NCI-H2107 treated with DMSO at 0.1 percent for 48 hours (cell line): ENCODE measurements around the gene RMP24.

ENCODE experiments used
- DNase-seq: peaks from one replicate; lab custom pipeline; 2025; ENCODE audit not compliant: unreplicated experiment; lab: John Stamatoyannopoulos, UW

The RMP24 gene

GRCh38 chr18:35972197-35973000, at the start of gene RMP24:
RMP24 (plus strand) TSS chr18:35972679.
- peak; percentile 92 for DNase-seq

- peak; percentile 31 for DNase-seq
Measured at GRCh38 chr18:35923939-35924684, 48.4 kb upstream of the RMP24 start.

DNA sequence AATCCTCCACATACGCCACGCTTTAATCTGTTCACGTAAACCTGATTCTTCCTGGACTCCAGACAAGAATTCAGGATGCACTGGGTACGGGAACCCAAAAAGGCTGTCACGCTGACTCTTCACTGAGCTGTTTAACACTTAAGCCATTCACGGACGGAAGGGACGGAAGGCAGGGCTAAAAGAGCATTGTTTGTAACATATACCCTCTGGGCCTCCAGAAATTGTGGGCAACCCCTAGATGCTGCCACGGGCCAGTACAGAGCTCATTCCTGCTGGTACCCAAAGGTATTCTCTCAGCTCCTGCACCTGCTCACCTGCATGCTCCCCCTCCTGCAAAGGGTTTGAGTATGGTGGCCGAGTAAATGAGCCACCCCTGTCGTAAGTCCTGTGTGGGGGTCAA, 45.6 kb upstream of the RMP24 start:
- no peak for DNase-seq

DNA sequence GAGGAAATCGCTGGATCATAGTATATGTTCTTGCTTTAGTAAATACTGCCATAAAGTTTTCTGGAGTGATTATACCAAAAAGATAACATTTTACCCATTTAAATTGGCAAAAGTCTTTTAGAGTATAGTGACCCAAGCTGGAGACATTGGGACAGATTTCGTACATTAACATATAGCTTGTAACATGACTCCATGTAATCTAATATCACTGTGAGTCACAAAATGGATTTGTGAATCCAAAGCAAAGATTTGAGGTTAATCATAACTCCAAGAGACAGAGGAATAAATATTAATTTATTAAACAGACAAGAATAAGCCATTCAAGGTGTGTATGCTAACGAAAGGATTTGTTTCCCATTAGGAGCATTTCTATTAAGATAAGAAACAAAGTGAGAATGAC, 45.0 kb upstream of the RMP24 start:
- DNase-seq = no peak

GRCh38 chr18:35933982-35934381, 38.5 kb upstream of the RMP24 start:
- no peak for DNase-seq

DNA sequence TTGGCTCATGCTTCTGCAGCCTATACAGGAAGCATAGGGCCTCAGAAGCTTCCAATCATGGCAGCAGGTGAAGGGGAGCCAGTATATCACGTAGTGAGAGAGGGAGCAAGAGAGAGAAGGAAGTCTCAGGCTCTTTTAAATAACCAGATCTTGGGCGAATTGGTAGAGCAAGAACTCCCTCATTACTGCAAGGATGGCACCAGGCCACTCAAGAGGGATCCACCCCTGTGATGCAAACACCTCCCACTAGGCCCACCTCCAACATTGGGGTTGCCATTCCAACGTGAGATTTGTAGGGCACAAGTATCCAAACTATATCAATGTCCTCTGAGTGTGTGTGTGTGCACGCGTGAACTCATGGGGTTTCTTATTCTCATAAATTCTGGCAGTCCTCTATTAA, 37.6 kb upstream of the RMP24 start:
- DNase-seq = no peak

- DNase-seq = no peak
Measured at GRCh38 chr18:35935805-35936204, 36.7 kb upstream of the RMP24 start.

DNA sequence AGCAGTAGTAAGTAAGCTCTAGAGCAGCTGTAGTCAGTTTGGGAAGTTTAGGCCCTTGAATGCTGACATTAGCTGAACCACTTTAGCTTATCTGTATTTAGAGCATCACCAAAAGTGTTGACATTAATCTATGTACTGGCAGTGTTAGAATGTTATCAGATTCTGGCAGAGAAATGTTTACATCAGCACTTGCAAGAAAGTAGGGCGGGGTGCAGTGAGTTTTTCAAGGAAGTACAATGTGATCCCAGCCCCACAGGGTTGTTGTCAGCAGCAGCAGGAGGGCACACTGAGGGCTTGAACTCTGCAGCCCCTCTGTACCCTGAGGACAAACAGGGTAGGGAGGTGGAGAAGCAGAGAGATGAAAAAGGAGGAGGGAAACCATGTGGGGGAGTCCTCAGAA, 35.5 kb upstream of the RMP24 start:
- DNase-seq = no peak

DNA sequence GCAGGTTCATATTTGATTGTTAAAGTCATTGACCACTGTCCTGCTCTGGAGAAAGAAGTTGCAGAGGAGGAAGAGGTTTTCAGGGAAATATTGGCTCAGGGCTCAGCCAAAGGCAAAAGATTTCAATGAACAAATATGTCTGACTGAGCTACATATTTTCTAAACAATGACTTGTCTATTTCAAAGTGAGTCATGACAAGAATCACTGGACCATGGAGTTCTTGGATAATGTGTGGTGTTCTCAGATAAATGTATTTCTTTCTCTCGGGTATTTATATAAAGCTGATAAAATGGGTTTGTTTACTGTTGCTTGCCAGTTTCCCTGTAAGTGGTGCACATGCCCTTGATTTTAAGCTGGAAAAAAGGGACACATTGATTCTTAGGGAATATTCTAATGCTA, 34.3 kb upstream of the RMP24 start:
- DNase-seq = peak; percentile 24

- DNase-seq = no peak
Measured at GRCh38 chr18:35938562-35938961, 33.9 kb upstream of the RMP24 start.

- peak; percentile 34 for DNase-seq
Measured at GRCh38 chr18:35939138-35939537, 33.3 kb upstream of the RMP24 start.

DNA sequence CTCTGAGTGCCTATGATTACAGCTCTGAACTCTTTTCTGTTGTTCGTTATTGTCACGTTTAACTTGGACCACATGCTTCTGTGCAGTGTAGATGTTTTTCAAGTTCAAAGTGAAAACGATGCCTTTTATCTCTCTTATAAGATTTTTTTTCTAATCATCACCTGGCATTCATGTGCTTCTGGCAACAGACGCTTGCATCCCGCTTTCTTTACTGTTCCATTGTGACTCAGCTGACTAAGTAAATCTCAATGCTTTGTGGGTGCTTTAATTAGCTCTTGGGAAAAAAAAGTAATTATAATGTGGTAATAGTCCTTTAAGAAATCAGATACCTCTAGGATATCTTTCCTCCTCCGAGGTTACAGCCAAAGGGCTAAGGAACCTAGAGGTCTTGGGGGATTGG, 31.2 kb upstream of the RMP24 start:
- DNase-seq = peak; percentile 82

GRCh38 chr18:35942133-35942532, 30.3 kb upstream of the RMP24 start:
- no peak for DNase-seq

DNA sequence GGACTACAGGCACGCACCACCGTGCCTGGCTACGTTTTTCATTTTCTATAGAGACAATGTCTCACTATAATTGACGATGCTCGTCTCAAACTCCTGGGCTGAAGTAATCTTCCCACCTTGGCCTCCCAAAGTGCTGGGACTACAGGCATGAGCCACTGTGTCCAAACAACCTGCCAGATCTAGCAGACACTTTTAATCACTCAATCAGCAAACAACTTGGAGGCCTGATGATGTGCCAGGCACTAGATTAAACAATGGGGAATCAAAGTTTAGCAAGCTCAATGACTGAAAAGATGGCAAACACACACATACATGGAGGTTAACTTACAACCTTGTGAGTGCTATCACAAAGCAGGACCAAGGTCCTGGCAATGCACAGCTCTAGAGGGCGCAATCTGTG, 29.8 kb upstream of the RMP24 start:
- DNase-seq = no peak

DNA sequence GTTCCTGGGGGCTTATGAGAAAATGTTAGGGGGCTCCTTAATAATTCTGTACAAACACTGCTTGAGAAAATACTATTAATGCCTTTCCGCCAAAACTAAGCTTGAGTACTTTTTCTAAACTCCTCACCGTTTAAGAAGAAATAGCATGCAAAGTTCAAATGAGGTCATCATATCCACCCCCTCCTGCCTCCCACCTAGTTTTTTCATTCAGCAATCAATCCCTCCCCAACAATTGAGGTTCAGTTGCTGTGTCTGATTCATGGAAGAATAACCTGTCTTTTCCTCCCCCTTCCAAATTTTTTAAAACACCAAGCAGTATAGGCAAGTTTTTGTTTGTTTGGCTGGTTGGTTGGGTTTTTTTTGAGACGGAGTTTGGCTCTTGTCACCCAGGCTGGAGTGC, 24.4 kb upstream of the RMP24 start:
- no peak for DNase-seq

GRCh38 chr18:35949090-35949489, 23.4 kb upstream of the RMP24 start:
- no peak for DNase-seq

GRCh38 chr18:35949903-35950627, 22.4 kb upstream of the RMP24 start:
- peak; percentile 88 for DNase-seq

- DNase-seq = no peak
Measured at GRCh38 chr18:35950628-35950982, 21.9 kb upstream of the RMP24 start.

DNA sequence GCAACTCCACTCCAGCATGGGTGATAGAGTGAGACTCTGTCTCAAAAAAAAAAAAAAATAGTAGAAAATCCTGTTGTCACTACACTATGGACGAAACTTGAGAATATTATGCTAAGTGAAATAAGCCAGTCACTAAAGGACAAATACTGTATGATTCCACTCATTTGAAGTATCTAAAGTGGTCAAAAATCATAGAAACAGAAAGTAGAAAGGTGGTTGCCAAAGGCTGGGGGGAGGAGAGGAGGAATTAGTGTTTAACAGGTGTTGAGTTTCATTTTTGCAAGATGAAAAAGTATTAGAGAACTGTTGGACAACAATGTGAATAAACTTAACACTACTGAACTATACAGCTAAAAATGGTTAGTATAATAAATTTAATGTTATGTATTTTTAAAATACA, 18.8 kb upstream of the RMP24 start:
- DNase-seq = no peak

- DNase-seq = no peak
Measured at GRCh38 chr18:35956226-35956625, 16.3 kb upstream of the RMP24 start.

GRCh38 chr18:35962320-35962719, 10.2 kb upstream of the RMP24 start:
- no peak for DNase-seq

DNA sequence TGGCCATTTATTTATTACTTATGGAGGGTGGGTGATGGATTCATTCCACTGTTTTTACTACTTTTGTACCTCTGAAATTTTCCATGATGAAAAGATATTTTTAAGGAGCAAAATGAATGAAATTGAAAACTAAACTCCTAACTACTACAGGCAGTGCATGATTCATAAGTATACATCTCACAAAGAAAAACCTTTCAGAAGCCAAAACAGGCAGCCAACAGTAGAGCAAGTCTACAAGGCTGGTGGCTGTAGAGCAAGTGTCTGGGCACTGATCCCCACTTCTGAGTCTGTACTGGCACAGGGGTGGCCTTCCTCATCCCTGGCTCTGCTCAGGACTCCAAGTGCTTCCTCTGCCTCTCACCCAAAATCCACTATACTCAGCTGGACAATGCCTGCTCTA, 8.2 kb upstream of the RMP24 start:
- no peak for DNase-seq
